HG03103 (cell line): ENCODE results near the gene CHMP2A.
"Not testable (repeated sequence)": the region's sequence is repeated elsewhere in the genome, so short reads cannot be mapped to it uniquely, and the experiment has no call there.

Experiments used
- ATAC-seq: cut with Tn5 transposase; IDR thresholded peaks from one replicate; pipeline ENCODE4 v1.9.1; 2021; ENCODE audit warnings: low read depth; ENCODE audit not compliant: unreplicated experiment

The CHMP2A gene

GRCh38 chr19:58554494-58555368 lies at the start of gene CHMP2A:
CHMP2A (minus strand) TSS chr19:58555105; CDS start chr19:58554212, 893 bp downstream.
- ATAC-seq = peak; percentile 24

- ATAC-seq = no peak
Observed at GRCh38 chr19:58586133-58586765, 31.3 kb upstream of the CHMP2A start.

GRCh38 chr19:58585442-58586132 lies 30.7 kb upstream of the CHMP2A start:
- no peak for ATAC-seq

- no peak for ATAC-seq
Observed at GRCh38 chr19:58584498-58585441, 29.9 kb upstream of the CHMP2A start.

- no peak for ATAC-seq
Observed at GRCh38 chr19:58582985-58583384, 28.1 kb upstream of the CHMP2A start.

GRCh38 chr19:58581227-58582141 lies 26.6 kb upstream of the CHMP2A start:
- ATAC-seq = peak; percentile 78

GRCh38 chr19:58579473-58580142 lies 24.7 kb upstream of the CHMP2A start:
- no peak for ATAC-seq

- ATAC-seq = no peak
Observed at GRCh38 chr19:58578012-58578925, 23.4 kb upstream of the CHMP2A start.

GRCh38 chr19:58577581-58577980 lies 22.7 kb upstream of the CHMP2A start:
- not testable (repeated sequence) for ATAC-seq

- ATAC-seq = peak; percentile 32
Observed at GRCh38 chr19:58575183-58576041, 20.5 kb upstream of the CHMP2A start.

GRCh38 chr19:58573658-58574164 lies 18.8 kb upstream of the CHMP2A start:
- no peak for ATAC-seq

- ATAC-seq = peak; percentile 46
Observed at GRCh38 chr19:58572818-58573657, 18.1 kb upstream of the CHMP2A start, which contains the start of gene MZF1. MZF1 (minus strand) TSS chr19:58573335; CDS start chr19:58571389, 1,946 bp downstream.

- no peak for ATAC-seq
Observed at GRCh38 chr19:58572026-58572817, 17.3 kb upstream of the CHMP2A start.

GRCh38 chr19:58571575-58571947 lies 16.7 kb upstream of the CHMP2A start:
- ATAC-seq = no peak
